SHP77 (cell line): ENCODE data around the gene ULK4.
"Not testable (repeated sequence)": the region's sequence is repeated elsewhere in the genome, so short reads cannot be mapped to it uniquely, and the experiment has no call there.

Experiments
- DNase-seq, 2 experiments: peaks; one replicate each; lab custom pipeline; 2025; lab: John Stamatoyannopoulos, UW

ULK4 gene

GRCh38 chr3:41762867-41763266 lies 199.0 kb downstream of the ULK4 start:
- DNase-seq = not testable (repeated sequence)

DNA sequence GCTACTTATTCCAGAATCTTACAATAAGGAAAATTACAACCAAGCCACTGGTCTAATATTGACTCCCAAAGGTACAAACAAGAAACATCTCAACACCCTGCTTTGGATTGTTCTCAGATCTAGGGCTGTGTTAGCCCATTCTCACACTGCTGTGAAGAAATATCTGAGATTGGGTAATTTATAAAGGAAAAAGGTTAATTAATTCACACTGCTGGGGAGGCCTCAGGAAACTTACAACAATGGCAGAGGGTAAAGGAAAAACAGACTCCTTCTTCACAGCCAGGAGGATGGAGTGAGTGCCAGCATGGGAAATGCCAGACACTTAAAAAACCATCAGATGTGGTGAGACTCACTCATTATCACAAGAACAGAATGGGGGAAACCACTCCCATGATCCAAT lies 208.3 kb downstream of the ULK4 start:
- no peak for DNase-seq

GRCh38 chr3:41751597-41751996 lies 210.3 kb downstream of the ULK4 start:
- no peak for DNase-seq

- no peak for DNase-seq
These were observed 211.9 kb downstream of the ULK4 start for GRCh38 chr3:41749988-41750387.

- DNase-seq = no peak
These were observed 215.7 kb downstream of the ULK4 start for GRCh38 chr3:41746215-41746614.

- DNase-seq = no peak
These were observed 219.8 kb downstream of the ULK4 start for GRCh38 chr3:41742121-41742520.

GRCh38 chr3:41740374-41740886 lies 221.5 kb downstream of the ULK4 start:
- no peak for DNase-seq

GRCh38 chr3:41726891-41727290 lies 235.0 kb downstream of the ULK4 start:
- DNase-seq = no peak

- no peak for DNase-seq
These were observed 244.3 kb downstream of the ULK4 start for GRCh38 chr3:41717641-41718040.

DNA sequence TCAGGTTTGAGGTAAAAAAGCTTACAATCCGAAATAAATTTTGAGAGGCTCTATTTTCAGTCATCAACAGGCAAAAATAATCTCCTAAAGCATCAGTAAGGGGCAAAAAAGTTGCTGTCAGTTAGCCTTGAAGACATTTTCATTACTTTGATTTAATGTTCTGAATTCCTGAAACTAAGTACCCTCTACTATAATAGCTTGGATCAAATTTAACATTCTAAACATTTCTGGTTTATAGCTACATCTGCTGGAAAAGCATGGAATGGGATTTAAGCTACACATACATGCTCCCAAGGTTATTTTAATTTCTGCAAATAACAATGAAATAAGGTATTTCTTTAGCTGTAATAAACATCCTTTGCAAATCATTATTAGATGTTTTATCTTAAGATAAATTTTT lies 245.4 kb downstream of the ULK4 start:
- DNase-seq = no peak

DNA sequence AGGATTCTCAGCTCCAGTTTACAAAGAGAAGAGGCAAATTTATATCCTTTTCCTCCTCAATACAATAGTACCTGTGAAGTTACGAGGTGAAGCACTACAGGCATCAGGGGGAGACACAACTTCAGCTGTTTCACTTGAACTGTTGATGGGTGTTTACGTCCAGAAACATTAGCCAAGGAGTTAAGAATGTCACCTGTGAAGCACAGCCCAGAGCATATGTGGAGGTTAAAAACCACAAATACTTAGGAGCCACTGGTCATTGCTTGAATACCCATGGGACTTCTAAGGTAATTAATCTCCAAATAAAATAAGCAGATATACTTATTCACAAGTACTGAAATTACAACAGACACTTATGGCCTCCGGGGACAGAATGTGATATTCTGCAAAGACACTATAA lies 246.5 kb downstream of the ULK4 start:
- DNase-seq = no peak

GRCh38 chr3:41711651-41712050 lies 250.3 kb downstream of the ULK4 start:
- DNase-seq = no peak

DNA sequence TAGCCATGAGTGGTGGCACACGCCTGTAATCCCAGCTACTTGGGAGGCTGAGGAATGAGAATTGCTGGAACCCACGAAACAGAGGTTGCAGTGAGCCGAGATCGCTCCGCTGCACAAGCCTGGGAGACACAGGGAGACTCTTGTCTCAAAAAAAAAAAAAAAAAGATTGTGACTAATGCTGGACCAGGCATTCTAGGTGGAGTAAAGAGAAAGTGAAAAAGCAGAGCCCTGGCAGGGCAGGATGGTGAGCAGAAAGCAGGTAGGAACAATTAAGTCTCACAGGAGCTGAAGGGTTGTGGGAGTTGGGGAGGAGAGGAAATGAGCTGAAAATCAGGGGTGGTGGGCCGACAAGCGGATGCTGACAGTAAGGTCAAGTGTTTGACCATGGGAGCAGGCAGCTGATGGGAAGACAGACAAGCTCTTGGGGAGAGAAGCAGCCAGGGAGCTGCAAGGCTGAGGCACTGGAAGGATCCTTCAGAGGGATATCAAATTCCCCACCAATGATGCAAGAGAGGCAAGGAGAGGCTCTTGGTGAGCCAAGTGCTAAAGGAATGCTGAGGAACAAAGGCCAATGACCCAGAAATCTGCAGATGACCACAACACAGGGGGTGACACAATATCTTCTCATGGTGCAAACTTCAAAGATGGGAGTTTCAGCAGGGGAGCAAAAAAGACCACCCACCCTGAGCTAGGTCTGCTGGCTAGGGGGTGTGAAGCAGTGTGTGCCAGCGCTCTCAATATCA lies 251.1 kb downstream of the ULK4 start:
- DNase-seq = no peak

- DNase-seq = not testable (repeated sequence)
These were observed 252.7 kb downstream of the ULK4 start for GRCh38 chr3:41709213-41709612.

DNA sequence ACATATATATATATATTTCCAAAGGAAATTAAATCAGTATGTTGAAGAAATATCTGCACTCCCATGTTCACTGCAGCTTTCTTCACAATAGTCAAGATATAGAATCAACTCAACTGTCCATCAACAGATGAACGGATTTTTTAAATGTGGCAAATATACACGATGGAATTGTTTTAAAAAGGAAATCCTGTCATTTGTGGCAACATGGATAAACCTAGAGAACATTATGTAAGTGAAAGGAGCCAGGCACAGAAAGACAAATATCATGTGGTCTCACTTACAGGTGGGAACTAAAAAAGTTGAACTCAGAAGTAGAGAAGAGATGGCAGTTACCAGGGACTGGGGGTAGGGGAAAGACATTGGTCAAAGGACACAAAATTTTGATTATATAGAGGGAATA lies 253.7 kb downstream of the ULK4 start:
- no peak for DNase-seq

DNA sequence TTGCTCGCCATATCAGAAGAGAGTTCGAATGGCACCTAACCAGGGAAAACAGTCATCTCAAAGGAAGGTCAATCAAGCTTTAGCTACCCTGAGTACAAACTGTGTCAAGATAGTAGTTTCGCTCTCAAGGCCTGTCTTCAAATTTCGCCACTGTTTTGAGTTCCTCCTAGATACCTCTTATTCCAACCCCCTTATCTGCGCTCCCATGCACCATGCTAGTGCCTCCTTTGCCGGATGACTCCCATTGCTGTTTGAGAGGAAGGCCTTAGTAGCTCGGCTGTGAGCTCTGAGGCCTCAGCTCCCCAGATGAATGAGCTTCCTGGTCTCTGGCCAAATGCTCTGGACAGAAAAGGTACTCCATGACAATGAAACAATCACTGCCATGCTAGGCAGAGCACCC lies 256.0 kb downstream of the ULK4 start:
- DNase-seq = no peak

- no peak for DNase-seq
These were observed 260.7 kb downstream of the ULK4 start for GRCh38 chr3:41701191-41701698.

GRCh38 chr3:41700155-41700554 lies 261.7 kb downstream of the ULK4 start:
- DNase-seq = no peak

DNA sequence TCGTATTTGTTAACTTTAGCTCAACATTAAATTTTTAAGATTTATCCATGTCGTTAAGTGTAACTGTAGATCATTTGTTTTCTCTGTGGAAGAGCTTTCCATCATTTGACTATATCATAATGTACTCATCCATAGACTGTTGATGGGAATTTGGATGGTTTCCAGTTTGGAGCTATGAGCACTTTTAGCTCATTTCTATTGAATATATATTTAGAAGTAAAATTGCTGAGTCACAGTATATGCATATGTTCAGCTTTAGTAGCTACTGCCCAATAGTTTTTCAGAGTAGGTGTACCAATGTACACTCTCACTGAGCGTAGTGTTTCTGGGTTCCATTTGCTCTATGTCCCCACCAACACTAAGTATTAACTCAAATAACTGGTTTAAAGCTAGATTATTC lies 263.0 kb downstream of the ULK4 start:
- DNase-seq = no peak

GRCh38 chr3:41697702-41698101 lies 264.2 kb downstream of the ULK4 start:
- DNase-seq = no peak

DNA sequence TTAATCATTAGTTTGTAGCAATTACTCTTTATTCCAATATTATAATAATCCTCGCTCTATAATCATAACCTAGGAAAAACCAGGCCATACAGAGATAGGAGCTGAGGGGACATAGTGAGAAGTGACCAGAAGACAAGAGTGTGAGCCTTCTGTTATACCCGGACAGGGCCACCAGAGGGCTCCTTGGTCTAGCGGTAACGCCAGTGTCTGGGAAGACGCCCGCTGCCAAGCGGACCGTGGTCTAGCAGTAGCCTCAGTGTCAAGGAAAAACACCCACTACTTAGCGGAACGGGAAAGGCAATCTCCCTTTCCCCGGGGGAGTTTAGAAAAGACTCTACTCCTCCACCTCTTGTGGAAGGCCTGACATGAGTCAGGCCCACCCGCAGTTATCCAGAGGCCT lies 266.1 kb downstream of the ULK4 start:
- DNase-seq = not testable (repeated sequence)

GRCh38 chr3:41693799-41694198 lies 268.1 kb downstream of the ULK4 start:
- no peak for DNase-seq

DNA sequence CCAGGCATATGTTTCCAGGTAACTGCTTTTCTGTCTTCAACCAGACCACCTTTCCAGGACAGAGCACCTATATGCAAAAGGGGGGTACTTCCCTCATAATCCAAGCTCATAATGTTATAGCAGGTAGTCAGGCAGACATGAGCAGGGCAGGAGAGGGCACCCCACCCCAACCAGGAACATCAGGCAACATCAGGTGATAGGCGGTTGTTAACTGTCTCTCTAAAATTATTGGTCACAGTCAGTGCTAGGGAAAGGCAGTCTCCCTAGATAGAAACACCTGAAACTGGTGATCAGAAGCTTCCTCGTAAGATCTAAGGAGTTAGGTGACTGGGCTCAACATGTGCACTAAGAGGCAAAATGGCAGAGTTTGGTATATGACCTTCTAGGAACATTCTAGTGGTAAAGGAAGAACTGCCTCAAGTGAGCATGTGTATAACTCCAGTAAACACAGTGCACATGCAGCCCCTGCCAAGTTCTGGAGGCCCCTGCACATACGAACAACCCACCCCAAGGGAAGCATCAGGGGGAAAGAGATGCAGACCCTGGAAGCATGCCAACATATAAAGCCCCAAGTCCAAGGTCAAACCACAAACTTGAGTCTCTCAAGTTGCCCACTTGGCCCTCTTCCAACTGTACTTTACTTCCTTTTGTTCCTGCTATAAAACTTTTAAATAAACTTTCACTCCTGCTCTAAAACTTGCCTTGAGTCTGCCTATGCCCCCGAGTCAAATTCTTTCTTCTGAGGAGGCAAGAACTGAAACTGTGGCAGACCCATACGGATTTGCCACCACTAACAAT lies 270.9 kb downstream of the ULK4 start:
- no peak for DNase-seq
